GM21723 (cell line): ENCODE results near the gene INAFM1.
"Not testable (repeated sequence)": the region's sequence is repeated elsewhere in the genome, so short reads cannot be mapped to it uniquely, and the experiment has no call there.

Experiments used
- ATAC-seq: cut with Tn5 transposase; IDR thresholded peaks from one replicate; pipeline ENCODE4 v1.9.1; 2021; ENCODE audit warnings: mild to moderate bottlenecking, moderate library complexity; ENCODE audit not compliant: unreplicated experiment

The INAFM1 gene

GRCh38 chr19:47267350-47267759 is 7.3 kb upstream of the INAFM1 start:
- no peak for ATAC-seq

GRCh38 chr19:47268028-47268427 is 6.7 kb upstream of the INAFM1 start:
- no peak for ATAC-seq

GRCh38 chr19:47269596-47269995 is 5.1 kb upstream of the INAFM1 start:
- no peak for ATAC-seq

- no peak for ATAC-seq
Observed at GRCh38 chr19:47270408-47270807, 4.3 kb upstream of the INAFM1 start.

- no peak for ATAC-seq
Observed at GRCh38 chr19:47271949-47272348, 2.7 kb upstream of the INAFM1 start.

GRCh38 chr19:47272448-47273312 is 2.0 kb upstream of the INAFM1 start:
- no peak for ATAC-seq

GRCh38 chr19:47273313-47274070 is 1.2 kb upstream of the INAFM1 start:
- peak; percentile 75 for ATAC-seq

GRCh38 chr19:47274891-47275761 is 441 bp downstream of the INAFM1 start:
- no peak for ATAC-seq

GRCh38 chr19:47275791-47276461 is 1.2 kb downstream of the INAFM1 start:
- ATAC-seq = no peak

GRCh38 chr19:47276513-47276912 is 1.8 kb downstream of the INAFM1 start:
- not testable (repeated sequence) for ATAC-seq

- no peak for ATAC-seq
Observed at GRCh38 chr19:47280183-47280797, 5.6 kb downstream of the INAFM1 start.

GRCh38 chr19:47283405-47284059 is 8.8 kb downstream of the INAFM1 start:
- ATAC-seq = no peak

GRCh38 chr19:47284324-47284899 is 9.7 kb downstream of the INAFM1 start:
- ATAC-seq = no peak

- ATAC-seq = no peak
Observed at GRCh38 chr19:47296036-47296435, 21.4 kb downstream of the INAFM1 start.

GRCh38 chr19:47300867-47301266 is 26.2 kb downstream of the INAFM1 start:
- not testable (repeated sequence) for ATAC-seq

- no peak for ATAC-seq
Observed at GRCh38 chr19:47302249-47302648, 27.6 kb downstream of the INAFM1 start.

- ATAC-seq = no peak
Observed at GRCh38 chr19:47303966-47304365, 29.3 kb downstream of the INAFM1 start.

GRCh38 chr19:47305309-47305751 is 30.6 kb downstream of the INAFM1 start:
- no peak for ATAC-seq

GRCh38 chr19:47306303-47306702 is 31.6 kb downstream of the INAFM1 start:
- no peak for ATAC-seq
